Bone marrow (tissue), 2 donors: ENCODE data around the gene CTDP1.
"Not testable (repeated sequence)": the region's sequence is repeated elsewhere in the genome, so short reads cannot be mapped to it uniquely, and the experiment has no call there.

Experiments used
- DNase-seq, 2 donors: peaks; one replicate each; lab custom pipeline; 2025; lab: John Stamatoyannopoulos, UW

CTDP1 gene

GRCh38 chr18:79740521-79741361, 61.1 kb downstream of the CTDP1 start:
- DNase-seq: no peak

GRCh38 chr18:79741362-79741700, 61.7 kb downstream of the CTDP1 start:
- DNase-seq: no peak

- no peak for DNase-seq
These were observed 62.5 kb downstream of the CTDP1 start for GRCh38 chr18:79742076-79742475.

- DNase-seq: no peak
These were observed 65.0 kb downstream of the CTDP1 start for GRCh38 chr18:79744625-79745024.

GRCh38 chr18:79746730-79747129, 67.1 kb downstream of the CTDP1 start:
- no peak for DNase-seq

- no peak for DNase-seq
These were observed 67.7 kb downstream of the CTDP1 start for GRCh38 chr18:79747156-79747845.

GRCh38 chr18:79748321-79749180, 68.9 kb downstream of the CTDP1 start:
- DNase-seq: no peak

- DNase-seq: no peak
These were observed 69.9 kb downstream of the CTDP1 start for GRCh38 chr18:79749251-79750191.

GRCh38 chr18:79750980-79751571, 71.5 kb downstream of the CTDP1 start:
- DNase-seq: no peak

GRCh38 chr18:79751918-79752578, 72.4 kb downstream of the CTDP1 start:
- not testable (repeated sequence) for DNase-seq

- DNase-seq: not testable (repeated sequence)
These were observed 73.3 kb downstream of the CTDP1 start for GRCh38 chr18:79752946-79753345.

GRCh38 chr18:79753391-79753851, 73.8 kb downstream of the CTDP1 start:
- DNase-seq: no peak

- no peak for DNase-seq
These were observed 74.6 kb downstream of the CTDP1 start for GRCh38 chr18:79754022-79754761.

GRCh38 chr18:79754831-79755351, 75.3 kb downstream of the CTDP1 start:
- no peak for DNase-seq

GRCh38 chr18:79755496-79756142, 76.0 kb downstream of the CTDP1 start:
- DNase-seq: no peak

GRCh38 chr18:79756143-79756500, 76.5 kb downstream of the CTDP1 start:
- DNase-seq: no peak

GRCh38 chr18:79756826-79757225, 77.2 kb downstream of the CTDP1 start:
- DNase-seq: no peak

GRCh38 chr18:79760348-79760747, 80.7 kb downstream of the CTDP1 start:
- DNase-seq: no peak

GRCh38 chr18:79760881-79761280, 81.3 kb downstream of the CTDP1 start:
- DNase-seq: no peak
